PC-3 (cell line): ENCODE results near the gene MORN5.

Experiments used
- CTCF ChIP-seq: fragments of 300-600 bp; sonication (generic); conservative IDR thresholded peaks from 2 replicates; pipeline ENCODE4 v1.5.1; 2017; ENCODE audit warnings: antibody characterized with exemption, low read depth, mild to moderate bottlenecking, low read length
- EZH2 ChIP-seq: fragments of 300-600 bp; sonication (generic); IDR thresholded peaks from one replicate; pipeline ENCODE4 v1.6.1; 2017; ENCODE audit warnings: antibody characterized with exemption, mild to moderate bottlenecking, low read length; ENCODE audit not compliant: unreplicated experiment

- TF ChIP-seq EZH2: no peak
- TF ChIP-seq CTCF: no peak
Observed at GRCh38 chr9:122212473-122213004, 52.8 kb downstream of the MORN5 start.
